ENCODE data around the gene AP2A2. TPM values are rescaled to one million over a fixed set of nuclear protein-coding genes. Genes with fewer than 3 reads are reported as not detected.

AP2A2 gene
- total RNA-seq, 1 experiment from 2014 or later = 29.6 TPM

DNA sequence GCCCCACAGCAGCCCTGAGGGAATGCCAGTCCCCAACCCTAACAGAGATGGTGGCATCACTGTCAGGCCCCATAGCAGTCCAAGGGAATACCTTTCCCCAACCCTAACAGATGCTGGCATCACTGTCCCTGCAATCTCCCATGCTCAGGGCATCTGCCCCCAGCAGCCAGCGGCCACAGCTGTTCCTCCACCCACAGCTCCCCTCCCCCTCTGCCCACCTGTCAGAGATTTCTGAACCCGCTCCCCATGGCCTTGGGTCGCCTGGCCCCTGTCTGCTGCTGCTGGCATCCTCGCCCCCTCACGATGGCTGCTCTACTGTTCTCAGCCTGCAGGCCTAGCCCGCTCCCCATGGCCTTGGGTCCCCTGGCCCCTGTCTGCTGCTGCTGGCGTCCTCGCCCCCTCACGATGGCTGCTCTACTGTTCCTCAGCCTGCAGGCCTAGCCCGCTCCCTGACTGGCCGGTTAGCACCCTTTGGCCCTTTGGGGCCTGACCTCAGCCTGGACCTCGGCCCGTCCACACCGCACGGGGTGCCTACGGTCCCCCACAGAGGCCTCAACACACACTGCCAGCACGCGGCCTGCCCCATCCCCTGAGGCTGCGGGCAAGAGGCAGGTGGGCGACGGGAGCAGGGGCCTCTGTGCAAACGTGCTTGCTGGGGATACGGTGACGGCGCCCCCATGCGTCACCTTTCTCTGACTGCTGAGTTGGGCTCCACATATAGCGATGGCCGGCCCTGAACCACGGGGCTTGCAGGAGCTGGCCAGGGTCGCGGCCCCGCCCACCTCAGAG, 35.8 kb upstream of the AP2A2 start:
- Histone ChIP-seq H3F3A (ENCODE audit: low read length, unreplicated experiment) (no peaks in the 10 kb centered on the region), H3K4me3 (ENCODE audit: low read length) (no peak overlapping the region), H4K20me1 (ENCODE audit: low read length) (no peaks in the 10 kb centered on the region), H2AFZ (ENCODE audit: low read length) (no peak overlapping the region), H3K79me2 (ENCODE audit: low read length) (no peaks in the 10 kb centered on the region), H3K4me1 (ENCODE audit: insufficient read depth, low read length) (no peaks in the 10 kb centered on the region), H3K9me2 (replicated peaks; ENCODE audit: low read length) (no peaks in the 10 kb centered on the region), H3K9ac (ENCODE audit: low read length) (no peak overlapping the region), H3K27me3 (ENCODE audit: low read length) (no peaks in the 10 kb centered on the region), H3K9me3 (ENCODE audit: low read length) (no peaks in the 10 kb centered on the region), H3K27ac (ENCODE audit: low read length) (no peak overlapping the region), H3K36me3 (ENCODE audit: low read depth, low read length) (peaks cover 6% of the 10 kb centered on the region; the same call in 1 of the 2 replicates), H3K4me2 (ENCODE audit: low read length) (no peak overlapping the region)
- DNase-seq = no peak
- no peak for ATAC-seq
- ChIA-PET POLR2A (ENCODE audit: unreplicated experiment) (no interaction called here), CTCF (no interaction called here)
- intact Hi-C loops (cut with micrococcal nuclease) = no loop called here
- no TSS peak for BruUV-seq (replicated peaks)
- TF ChIP-seq EZH2phosphoT487 (IDR thresholded peaks at IDR 0.05; ENCODE audit: borderline replicate concordance, low read length) (no peak), EZH2 (IDR thresholded peaks at IDR 0.05; ENCODE audit: low read length, unreplicated experiment) (no peak)
- TF ChIP-seq, protein P1, sequence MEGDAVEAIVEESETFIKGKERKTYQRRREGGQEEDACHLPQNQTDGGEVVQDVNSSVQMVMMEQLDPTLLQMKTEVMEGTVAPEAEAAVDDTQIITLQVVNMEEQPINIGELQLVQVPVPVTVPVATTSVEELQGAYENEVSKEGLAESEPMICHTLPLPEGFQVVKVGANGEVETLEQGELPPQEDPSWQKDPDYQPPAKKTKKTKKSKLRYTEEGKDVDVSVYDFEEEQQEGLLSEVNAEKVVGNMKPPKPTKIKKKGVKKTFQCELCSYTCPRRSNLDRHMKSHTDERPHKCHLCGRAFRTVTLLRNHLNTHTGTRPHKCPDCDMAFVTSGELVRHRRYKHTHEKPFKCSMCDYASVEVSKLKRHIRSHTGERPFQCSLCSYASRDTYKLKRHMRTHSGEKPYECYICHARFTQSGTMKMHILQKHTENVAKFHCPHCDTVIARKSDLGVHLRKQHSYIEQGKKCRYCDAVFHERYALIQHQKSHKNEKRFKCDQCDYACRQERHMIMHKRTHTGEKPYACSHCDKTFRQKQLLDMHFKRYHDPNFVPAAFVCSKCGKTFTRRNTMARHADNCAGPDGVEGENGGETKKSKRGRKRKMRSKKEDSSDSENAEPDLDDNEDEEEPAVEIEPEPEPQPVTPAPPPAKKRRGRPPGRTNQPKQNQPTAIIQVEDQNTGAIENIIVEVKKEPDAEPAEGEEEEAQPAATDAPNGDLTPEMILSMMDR (conservative IDR thresholded peaks at IDR 0.05; ENCODE audit: low read depth, low read length) = no peak

DNA sequence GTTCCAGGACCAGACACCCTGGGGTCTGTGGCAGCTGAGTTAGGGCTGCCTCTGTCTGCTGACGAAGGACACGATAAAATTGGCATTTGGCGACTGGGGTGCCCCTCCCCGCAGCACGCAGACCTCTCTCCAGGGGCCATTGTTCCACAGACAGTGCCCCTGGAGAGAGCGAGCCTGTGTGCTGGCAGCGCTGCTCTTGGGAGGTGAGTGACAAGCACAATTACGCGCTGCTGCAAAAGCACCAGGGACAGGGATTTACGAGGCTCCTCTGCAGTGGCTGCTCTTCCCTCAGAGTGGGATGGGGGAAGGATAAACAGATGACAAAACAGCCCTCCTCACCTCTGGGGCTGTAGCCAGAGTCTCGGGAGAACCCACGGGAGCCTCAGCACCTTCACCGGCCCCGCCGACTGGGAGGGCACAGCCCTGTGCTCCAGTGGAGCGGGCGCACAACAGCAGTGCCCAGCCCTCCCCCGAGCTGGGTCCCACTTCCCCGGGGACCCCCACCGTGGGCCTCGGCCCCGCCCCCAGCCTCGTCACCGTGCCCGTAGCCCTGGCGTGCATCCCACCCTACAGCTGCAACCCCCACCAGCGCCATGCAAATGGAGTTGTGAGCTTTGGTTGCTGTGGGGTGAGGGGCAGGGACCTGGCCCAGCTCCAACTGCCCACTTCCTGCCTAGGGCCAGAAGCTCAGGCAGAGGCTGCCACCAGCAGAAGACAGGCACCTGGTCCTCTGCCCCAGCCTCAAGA, 34.7 kb upstream of the AP2A2 start:
- CTCF ChIA-PET = no interaction called here

More for the DNA sequence above, 34.7 kb upstream of the AP2A2 start:
- H3K9me2 ChIP-seq (replicated peaks; ENCODE audit: low read length) = no peaks in the 10 kb centered on the region
- H3K9me3 ChIP-seq (ENCODE audit: low read length) = no peaks in the 10 kb centered on the region
- no peak for DNase-seq
- H3F3A ChIP-seq (ENCODE audit: low read length, unreplicated experiment) = no peaks in the 10 kb centered on the region
- ATAC-seq = no peak
- no peaks in the 10 kb centered on the region for H4K20me1 ChIP-seq (ENCODE audit: low read length)
- no peak overlapping the region for H3K4me2 ChIP-seq (ENCODE audit: low read length)
- H3K79me2 ChIP-seq (ENCODE audit: low read length) = no peaks in the 10 kb centered on the region
- no peaks in the 10 kb centered on the region for H3K27me3 ChIP-seq (ENCODE audit: low read length)
- H3K36me3 ChIP-seq (ENCODE audit: low read depth, low read length) = peaks cover 6% of the 10 kb centered on the region; the same call in 1 of the 2 replicates
- H3K4me1 ChIP-seq (ENCODE audit: insufficient read depth, low read length) = no peaks in the 10 kb centered on the region
- intact Hi-C loops (cut with micrococcal nuclease) = no loop called here
- no peak overlapping the region for H3K4me3 ChIP-seq (ENCODE audit: low read length)
- TF ChIP-seq, protein P1 (conservative IDR thresholded peaks at IDR 0.05; ENCODE audit: low read depth, low read length) = no peak
- TF ChIP-seq EZH2phosphoT487 (IDR thresholded peaks at IDR 0.05; ENCODE audit: borderline replicate concordance, low read length) (no peak), EZH2 (IDR thresholded peaks at IDR 0.05; ENCODE audit: low read length, unreplicated experiment) (no peak)
- no peak overlapping the region for H3K27ac ChIP-seq (ENCODE audit: low read length)
- POLR2A ChIA-PET (ENCODE audit: unreplicated experiment) = no interaction called here
- H2AFZ ChIP-seq (ENCODE audit: low read length) = no peak overlapping the region
- no TSS peak for BruUV-seq (replicated peaks)
- H3K9ac ChIP-seq (ENCODE audit: low read length) = no peak overlapping the region

Data from PC-3 (cell line).